Forelimb muscle (tissue), 1 donor: ENCODE results near the gene RPL12. TPM values are rescaled to one million over a fixed set of nuclear protein-coding genes. Genes with fewer than 3 reads are reported as not detected.

Experiments used
- DNase-seq: peaks from one replicate; pipeline ENCODE4 v3.0.0-alpha.2; 2013; ENCODE audit warnings: low read depth
- polyA plus RNA-seq: library from polyadenylated mRNA; unstranded; fragments of 120-200 nt; gene quantifications from one replicate; pipeline ENCODE4 v1.2.1, GENCODE V29; 2013; ENCODE audit not compliant: insufficient read length

The RPL12 gene
- polyA plus RNA-seq, 1 donor, result 2,771 TPM

DNA sequence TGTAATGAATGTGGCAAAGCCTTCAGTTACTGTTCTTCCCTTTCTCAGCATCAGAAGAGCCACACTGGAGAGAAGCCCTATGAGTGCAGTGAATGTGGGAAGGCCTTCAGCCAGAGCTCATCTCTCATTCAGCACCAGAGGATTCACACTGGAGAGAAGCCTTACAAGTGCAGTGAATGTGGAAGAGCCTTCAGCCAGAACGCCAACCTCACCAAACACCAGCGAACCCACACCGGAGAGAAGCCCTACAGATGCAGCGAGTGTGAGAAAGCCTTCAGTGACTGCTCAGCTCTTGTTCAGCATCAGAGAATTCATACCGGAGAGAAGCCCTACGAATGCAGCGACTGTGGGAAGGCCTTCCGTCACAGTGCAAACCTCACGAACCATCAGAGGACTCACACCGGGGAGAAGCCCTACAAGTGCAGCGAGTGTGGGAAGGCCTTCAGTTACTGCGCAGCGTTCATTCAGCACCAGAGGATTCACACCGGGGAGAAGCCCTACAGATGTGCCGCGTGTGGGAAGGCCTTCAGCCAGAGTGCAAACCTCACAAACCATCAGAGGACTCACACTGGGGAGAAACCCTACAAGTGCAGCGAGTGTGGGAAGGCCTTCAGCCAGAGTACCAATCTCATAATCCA, 6.8 kb downstream of the RPL12 start:
- no peak for DNase-seq

- no peak for DNase-seq
Measured at GRCh38 chr9:127438394-127438793, 12.8 kb downstream of the RPL12 start.

GRCh38 chr9:127437497-127438264, 13.5 kb downstream of the RPL12 start:
- DNase-seq, result no peak

- no peak for DNase-seq
Measured at GRCh38 chr9:127430415-127430814, 20.8 kb downstream of the RPL12 start.

DNA sequence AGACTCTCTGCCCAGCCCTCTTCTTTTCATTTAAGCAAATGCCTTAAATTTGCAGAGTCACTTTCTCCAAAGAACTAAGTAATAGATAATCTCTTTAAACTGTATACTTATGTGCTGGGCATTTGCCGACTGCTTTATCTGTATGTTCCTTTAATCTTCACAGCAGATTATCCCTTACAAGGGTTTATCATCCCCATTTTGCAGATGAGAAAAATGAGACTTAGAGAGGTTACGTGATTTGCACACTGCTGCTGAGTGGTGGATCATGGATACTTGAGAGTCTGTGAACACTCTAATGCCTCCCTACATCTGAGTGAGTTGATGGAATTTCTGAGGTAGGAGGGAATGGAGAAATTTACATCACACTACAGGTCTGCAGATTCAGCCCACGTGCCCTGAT, 22.9 kb downstream of the RPL12 start:
- no peak for DNase-seq

- no peak for DNase-seq
Measured at GRCh38 chr9:127426756-127427155, 24.4 kb downstream of the RPL12 start.

DNA sequence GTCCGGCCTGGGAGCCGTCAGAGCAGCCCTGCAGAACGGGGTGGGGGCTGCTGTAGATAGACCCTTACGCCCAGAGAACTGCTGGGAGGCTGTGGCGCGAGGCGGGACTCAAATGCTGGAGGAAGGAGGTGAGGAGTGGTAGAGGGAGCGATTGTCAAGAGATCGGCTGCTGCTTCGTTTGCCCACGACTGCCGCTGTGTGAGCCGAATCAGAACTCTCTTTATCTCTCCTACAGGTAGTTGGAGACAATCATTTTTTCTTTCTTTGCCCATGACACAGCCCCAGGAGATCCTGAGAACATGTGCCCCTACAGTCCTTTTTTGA, 26.6 kb downstream of the RPL12 start:
- DNase-seq, result no peak

- peak; percentile 84 for DNase-seq
Measured at GRCh38 chr9:127423934-127424675, 27.1 kb downstream of the RPL12 start, which contains the start of gene ZNF79. TSS of gene ZNF79 (plus strand) at chr9:127424382. CDS start at chr9:127424788, 406 bp downstream.

- DNase-seq, result no peak
Measured at GRCh38 chr9:127423476-127423933, 27.7 kb downstream of the RPL12 start.

DNA sequence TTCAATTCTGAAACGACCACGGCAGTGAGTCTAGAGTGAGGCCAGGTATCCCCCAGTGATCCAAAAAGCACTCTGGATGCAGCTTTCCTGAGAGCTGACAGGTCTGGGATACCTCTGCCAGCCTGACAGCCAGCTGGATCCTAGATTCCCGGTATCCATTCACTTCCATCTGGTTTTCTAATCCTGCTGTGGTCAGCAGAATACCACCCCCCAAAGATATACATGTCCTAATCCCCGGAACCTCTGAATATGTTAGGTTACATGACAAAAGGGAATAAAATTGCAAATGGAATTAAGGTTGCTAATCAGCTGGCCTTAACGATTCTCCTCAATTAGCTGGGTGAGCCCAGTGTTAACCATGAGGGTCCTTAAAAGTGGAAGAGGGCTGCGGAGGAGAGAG, 28.4 kb downstream of the RPL12 start:
- DNase-seq, result no peak

- DNase-seq, result no peak
Measured at GRCh38 chr9:127422133-127422782, 28.9 kb downstream of the RPL12 start.

DNA sequence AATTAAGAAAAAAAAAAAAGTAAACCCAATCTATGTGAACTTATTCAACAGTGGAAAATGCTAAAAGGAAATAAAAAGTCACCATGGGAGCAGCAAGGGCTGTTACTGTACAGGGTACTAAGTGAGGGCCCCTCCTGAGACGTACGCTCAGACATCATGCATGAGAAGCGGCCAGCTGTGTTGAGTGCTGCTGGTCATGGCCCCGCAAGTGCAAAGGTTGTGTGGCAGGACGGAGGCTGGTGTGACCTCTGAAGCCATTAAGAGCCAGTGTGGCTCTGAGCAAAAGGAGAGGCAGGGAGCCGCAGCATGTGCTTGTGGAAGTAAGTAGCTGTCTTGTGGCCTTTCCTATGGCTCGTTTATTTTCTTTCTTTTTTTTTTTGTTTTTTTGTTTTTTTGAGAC, 30.1 kb downstream of the RPL12 start:
- no peak for DNase-seq

GRCh38 chr9:127419348-127419747, 31.9 kb downstream of the RPL12 start:
- no peak for DNase-seq

GRCh38 chr9:127418037-127418471, 33.2 kb downstream of the RPL12 start:
- DNase-seq, result no peak

GRCh38 chr9:127417131-127418036, 33.8 kb downstream of the RPL12 start:
- DNase-seq, result no peak

DNA sequence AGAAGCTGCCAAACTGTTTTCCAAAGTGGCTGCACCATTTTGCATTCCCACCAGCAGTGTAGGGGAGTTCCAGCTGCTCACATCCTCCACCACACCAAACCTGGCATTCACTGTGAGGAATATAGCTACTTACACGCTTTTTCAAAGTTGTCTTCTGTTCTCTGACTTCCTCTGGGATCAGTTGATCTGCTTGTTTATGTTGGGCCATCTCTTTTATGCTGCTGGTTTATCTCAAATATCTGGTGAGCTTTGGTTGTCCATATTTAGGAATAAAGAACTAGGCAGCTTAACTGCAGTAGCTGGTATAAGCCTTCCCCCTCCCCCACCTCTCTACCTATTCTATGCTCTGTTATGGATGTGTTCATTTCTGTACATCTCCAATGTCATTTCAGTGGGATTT, 35.5 kb downstream of the RPL12 start:
- DNase-seq, result no peak

DNA sequence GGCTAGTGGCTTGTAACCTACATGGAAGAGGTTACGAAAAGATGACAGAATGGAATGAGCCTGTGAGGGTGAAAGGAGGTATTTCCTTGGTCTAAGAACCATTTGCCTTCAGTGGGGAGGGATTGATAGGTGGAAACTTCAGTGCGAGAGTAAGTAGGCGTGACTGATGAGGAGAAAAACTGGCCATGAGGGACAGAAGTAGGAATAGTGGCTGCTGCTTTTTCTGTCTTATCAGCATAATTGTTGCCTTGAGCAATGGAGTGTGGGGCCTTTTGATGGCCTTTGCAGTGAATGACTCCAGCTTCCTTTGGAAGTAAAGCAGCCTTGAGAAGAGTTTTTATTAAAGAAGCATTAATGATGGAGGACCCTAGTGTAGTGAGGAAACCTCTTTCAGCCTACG, 36.1 kb downstream of the RPL12 start:
- no peak for DNase-seq

DNA sequence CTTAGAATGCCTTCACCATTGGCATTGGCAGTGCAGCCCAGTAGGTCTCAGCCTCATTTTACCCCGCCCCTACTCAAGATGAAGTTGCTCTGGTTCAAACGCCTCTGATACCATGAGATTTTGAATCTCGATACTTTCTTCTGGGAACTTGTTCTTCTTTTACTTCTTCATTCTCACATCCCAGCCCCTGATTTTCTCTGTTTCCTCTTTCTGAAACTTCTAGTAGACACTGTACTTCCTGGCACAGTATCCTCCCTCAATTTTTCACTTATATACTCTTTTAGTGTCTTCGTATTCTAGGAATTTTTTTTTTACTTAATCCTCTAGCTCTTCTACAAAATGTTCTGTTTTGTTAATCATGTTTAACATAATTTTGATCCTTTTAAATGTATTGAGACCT, 40.1 kb downstream of the RPL12 start:
- no peak for DNase-seq

DNA sequence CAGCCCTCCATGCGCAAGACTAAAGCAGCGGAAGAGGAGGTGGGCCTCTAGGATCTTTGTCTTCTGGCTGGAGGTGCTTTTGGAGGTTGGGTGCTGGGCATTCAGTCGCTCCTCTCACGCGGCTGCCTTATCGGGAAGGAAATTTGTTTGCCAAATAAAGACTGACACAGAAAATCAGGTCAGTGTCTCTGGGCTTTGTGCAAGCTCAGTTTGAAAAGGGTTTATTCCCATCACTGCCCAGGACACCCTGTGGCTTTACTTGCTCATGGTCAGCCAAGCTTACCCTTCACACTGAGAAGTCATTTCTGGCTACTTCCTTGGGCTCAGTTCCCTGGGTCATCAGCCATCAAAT, 43.7 kb downstream of the RPL12 start:
- DNase-seq, result no peak

DNA sequence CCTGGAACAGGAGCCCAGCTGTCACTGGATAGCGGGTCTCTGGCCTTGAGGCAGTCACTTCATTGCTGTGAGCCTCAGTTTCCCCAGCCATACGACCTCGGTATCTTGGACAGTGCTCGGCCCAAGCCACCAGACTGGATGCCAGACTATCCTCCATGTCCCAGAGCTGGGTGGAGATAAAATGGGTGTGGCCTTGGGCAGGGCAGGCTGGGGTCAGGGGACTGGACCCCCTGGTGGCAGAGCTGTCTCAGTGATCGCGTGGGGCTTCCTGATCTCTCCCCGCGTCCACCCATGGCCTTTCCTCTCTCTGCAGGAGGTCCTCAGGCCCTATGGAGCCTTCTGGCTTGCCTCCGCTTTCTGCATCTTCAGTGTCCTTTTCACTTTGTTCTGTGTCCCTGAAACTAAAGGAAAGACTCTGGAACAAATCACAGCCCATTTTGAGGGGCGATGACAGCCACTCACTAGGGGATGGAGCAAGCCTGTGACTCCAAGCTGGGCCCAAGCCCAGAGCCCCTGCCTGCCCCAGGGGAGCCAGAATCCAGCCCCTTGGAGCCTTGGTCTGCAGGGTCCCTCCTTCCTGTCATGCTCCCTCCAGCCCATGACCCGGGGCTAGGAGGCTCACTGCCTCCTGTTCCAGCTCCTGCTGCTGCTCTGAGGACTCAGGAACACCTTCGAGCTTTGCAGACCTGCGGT, 44.3 kb downstream of the RPL12 start:
- DNase-seq, result no peak
